Loucy (cell line): ENCODE results near the gene DCAF10.

Source experiments
- H2AFZ ChIP-seq: fragments of 200-600 bp; sonication (generic); 2 replicates; pipeline ENCODE4 v1.6.0; 2016; ENCODE audit warnings: antibody characterized with exemption, mild to moderate bottlenecking, low read length, moderate library complexity
- H3F3A ChIP-seq: fragments of 200-600 bp; 2 replicates; pipeline ENCODE4 v1.6.0; 2016; ENCODE audit warnings: antibody characterized with exemption, low read depth, mild to moderate bottlenecking
- H3K27me3 ChIP-seq: fragments of 200-600 bp; sonication (generic); 2 replicates; pipeline ENCODE4 v1.6.1; 2014; ENCODE audit warnings: low read length, mild to moderate bottlenecking; ENCODE audit not compliant: insufficient read depth, poor library complexity, severe bottlenecking
- H3K36me3 ChIP-seq: fragments of 200-600 bp; sonication (generic); 2 replicates; pipeline ENCODE4 v1.6.1; 2016; ENCODE audit warnings: low read length; ENCODE audit not compliant: insufficient read depth
- H3K4me1 ChIP-seq: fragments of 200-600 bp; sonication (generic); 2 replicates; pipeline ENCODE4 v1.5.1; 2014; ENCODE audit warnings: low read length, mild to moderate bottlenecking; ENCODE audit not compliant: insufficient read depth, poor library complexity, severe bottlenecking
- H3K4me2 ChIP-seq: fragments of 200-600 bp; sonication (generic); 2 replicates; pipeline ENCODE4 v1.6.0; 2014; ENCODE audit warnings: antibody characterized with exemption, low read length, low read depth, mild to moderate bottlenecking; ENCODE audit not compliant: poor library complexity, severe bottlenecking
- H3K4me3 ChIP-seq: fragments of 200-600 bp; sonication (generic); 2 replicates; pipeline ENCODE4 v1.5.1; 2014; ENCODE audit warnings: low read length, mild to moderate bottlenecking, mixed read lengths; ENCODE audit not compliant: poor library complexity, severe bottlenecking
- H3K79me2 ChIP-seq: fragments of 200-600 bp; sonication (generic); 2 replicates; pipeline ENCODE4 v1.6.1; 2014; ENCODE audit warnings: low read length; ENCODE audit not compliant: insufficient read depth
- H3K9ac ChIP-seq: fragments of 200-600 bp; sonication (generic); 2 replicates; pipeline ENCODE4 v1.6.0; 2014; ENCODE audit warnings: mild to moderate bottlenecking, low read depth, low read length, moderate library complexity; ENCODE audit not compliant: poor library complexity, severe bottlenecking
- H3K9me2 ChIP-seq: fragments of 200-600 bp; sonication (generic); replicated peaks from 2 replicates; pipeline ENCODE4 v1.6.1; 2016; ENCODE audit warnings: low read depth, low read length, mixed read lengths
- H3K9me3 ChIP-seq: fragments of 200-600 bp; sonication (generic); 2 replicates; pipeline ENCODE4 v1.6.1; 2014; ENCODE audit warnings: mild to moderate bottlenecking, antibody characterized with exemption, low read length, low read depth; ENCODE audit not compliant: insufficient read depth
- H4K20me1 ChIP-seq: fragments of 200-600 bp; sonication (generic); 2 replicates; pipeline ENCODE4 v1.6.0; 2014; ENCODE audit warnings: antibody characterized with exemption, low read length, mild to moderate bottlenecking; ENCODE audit not compliant: insufficient read depth, poor library complexity, severe bottlenecking
- CTCF ChIP-seq: fragments of 200-600 bp; sonication (generic); conservative IDR thresholded peaks from 2 replicates; pipeline ENCODE4 v1.5.1; 2014; ENCODE audit warnings: mild to moderate bottlenecking, antibody characterized with exemption, low read length
- EZH2phosphoT487 ChIP-seq: fragments of 200-600 bp; IDR thresholded peaks from 2 replicates; pipeline ENCODE4 v1.6.1; 2018; ENCODE audit warnings: antibody characterized with exemption, mild to moderate bottlenecking, moderate library complexity, borderline replicate concordance

The DCAF10 gene

GRCh38 chr9:37903647-37904444 is 103.2 kb downstream of the DCAF10 start, which contains the start of gene SLC25A51:
Gene SLC25A51 (minus strand): TSS chr9:37904127. CDS start chr9:37888550, 15,577 bp downstream.
- H3K9me3 ChIP-seq, result no peaks in the 10 kb centered on the region
- H3K4me2 ChIP-seq, result peak within 1 kb of the TSS; percentile 98
- H3K9ac ChIP-seq, result peak within 1 kb of the TSS; percentile 75
- peaks cover 22% of the 10 kb centered on the region for H3K4me1 ChIP-seq
- H3K79me2 ChIP-seq, result peaks cover 35% of the 10 kb centered on the region
- peak within 1 kb of the TSS; percentile 86 for H3K4me3 ChIP-seq
- peaks cover 4% of the 10 kb centered on the region; the same call in 1 of the 2 replicates for H3K36me3 ChIP-seq
- TF ChIP-seq CTCF (peak; percentile 88), EZH2phosphoT487 (no peak)
- H2AFZ ChIP-seq, result peak within 1 kb of the TSS; percentile 91
- no peaks in the 10 kb centered on the region for H3K9me2 ChIP-seq
- H4K20me1 ChIP-seq, result peaks cover 18% of the 10 kb centered on the region
- no peaks in the 10 kb centered on the region for H3F3A ChIP-seq
- no peaks in the 10 kb centered on the region for H3K27me3 ChIP-seq

GRCh38 chr9:37904445-37905130 is 104.0 kb downstream of the DCAF10 start:
- Histone ChIP-seq H3K79me2 (peaks cover 33% of the 10 kb centered on the region), H2AFZ (peak overlapping the region; percentile 91), H3F3A (no peaks in the 10 kb centered on the region), H3K36me3 (no peaks in the 10 kb centered on the region), H3K4me3 (peak overlapping the region; percentile 86), H3K4me1 (peaks cover 22% of the 10 kb centered on the region), H3K9me2 (no peaks in the 10 kb centered on the region), H3K4me2 (peak overlapping the region; percentile 98), H4K20me1 (peaks cover 16% of the 10 kb centered on the region), H3K27me3 (no peaks in the 10 kb centered on the region), H3K9ac (peak overlapping the region; percentile 75), H3K9me3 (no peaks in the 10 kb centered on the region)
- TF ChIP-seq CTCF (no peak; the same call in 1 of the 2 replicates), EZH2phosphoT487 (no peak)

GRCh38 chr9:37905131-37905505 is 104.5 kb downstream of the DCAF10 start:
- Histone ChIP-seq H3K9ac (peak overlapping the region; percentile 75), H3K27me3 (no peaks in the 10 kb centered on the region), H2AFZ (no peak overlapping the region), H3K9me2 (no peaks in the 10 kb centered on the region), H3K4me2 (peak overlapping the region; percentile 98), H3F3A (no peaks in the 10 kb centered on the region), H3K9me3 (no peaks in the 10 kb centered on the region), H3K79me2 (peaks cover 33% of the 10 kb centered on the region), H4K20me1 (peaks cover 16% of the 10 kb centered on the region), H3K4me1 (peaks cover 22% of the 10 kb centered on the region), H3K4me3 (peak overlapping the region; percentile 86), H3K36me3 (no peaks in the 10 kb centered on the region)
- TF ChIP-seq CTCF (no peak), EZH2phosphoT487 (no peak)
